BJ (cell line): ENCODE results near the gene PRKCD. TPM values are rescaled to one million over a fixed set of nuclear protein-coding genes. Genes with fewer than 3 reads are reported as not detected.

Experiments used
- CTCF ChIA-PET: fragments of 350-600 bp; formaldehyde crosslinking; extraction: SDS; loops from one replicate; lab custom pipeline; 2021; ENCODE audit warnings: antibody characterized with exemption, inconsistent platforms; lab: Yijun Ruan, JAX
- POLR2A ChIA-PET: fragments of 300-600 bp; sonication (Branson Sonifier 250); formaldehyde crosslinking; extraction: SDS; loops from one replicate; lab custom pipeline; 2021; ENCODE audit warnings: antibody characterized with exemption; lab: Charles Lee
- DNase-seq: peaks from one replicate; pipeline ENCODE4 v3.0.0-alpha.2; 2011; ENCODE audit warnings: low read depth
- H3K27me3 ChIP-seq: 2 replicates; pipeline ENCODE4 v1.6.0; 2011; ENCODE audit warnings: low read length; ENCODE audit not compliant: control insufficient read depth, insufficient read depth
- H3K36me3 ChIP-seq: 2 replicates; pipeline ENCODE4 v1.5.1; 2011; ENCODE audit warnings: low read length; ENCODE audit not compliant: control insufficient read depth, insufficient read depth
- H3K4me3 ChIP-seq: 2 replicates; pipeline ENCODE4 v1.5.1; 2011; ENCODE audit warnings: low read depth, mild to moderate bottlenecking, control low read depth, low read length
- CTCF ChIP-seq: IDR thresholded peaks from 2 replicates; pipeline ENCODE4 v1.5.1; 2011; ENCODE audit warnings: low read depth, mild to moderate bottlenecking, control low read depth, inconsistent platforms, low read length, moderate library complexity; ENCODE audit not compliant: insufficient read depth
- polyA plus RNA-seq: library from polyadenylated mRNA; depleted of rRNA; stranded (reverse); fragments of >200 nt; gene quantifications from 2 replicates; pipeline ENCODE4 v1.2.3, GENCODE V29; 2011

PRKCD gene
- polyA plus RNA-seq, 1 experiment: 33.5 TPM

GRCh38 chr3:53114412-53115074 is 46.5 kb upstream of the PRKCD start:
- peaks cover 12% of the 10 kb centered on the region for H3K36me3 ChIP-seq
- no peak for DNase-seq
- ChIA-PET POLR2A (no interaction called here), CTCF (interaction anchor here (0.6 to 5.5 kb wide), 26 partner anchors 8 to 371 kb away, joined by 3 to 89 read pairs (median 4); partner anchors contain the start of genes PRKCD and RFT1)
- no peak overlapping the region for H3K4me3 ChIP-seq
- no peaks in the 10 kb centered on the region for H3K27me3 ChIP-seq
- no peak for TF ChIP-seq CTCF

GRCh38 chr3:53116956-53117355 is 44.1 kb upstream of the PRKCD start:
- ChIA-PET CTCF (interaction anchor here (0.8 to 5.5 kb wide), 4 partner anchors 18 to 78 kb away, joined by 3 to 89 read pairs (median 4); no protein-coding TSS in a partner anchor), POLR2A (no interaction called here)
- Histone ChIP-seq H3K4me3 (no peak overlapping the region), H3K27me3 (no peaks in the 10 kb centered on the region), H3K36me3 (peaks cover 22% of the 10 kb centered on the region)
- TF ChIP-seq CTCF: no peak
- DNase-seq: no peak

GRCh38 chr3:53120336-53120735 is 40.7 kb upstream of the PRKCD start:
- H3K27me3 ChIP-seq: no peaks in the 10 kb centered on the region
- ChIA-PET CTCF (interaction anchor here (0.8 to 1.3 kb wide), 3 partner anchors 11 to 76 kb away, joined by 3 to 4 read pairs (median 4); no protein-coding TSS in a partner anchor), POLR2A (no interaction called here)
- peaks cover 39% of the 10 kb centered on the region for H3K36me3 ChIP-seq
- TF ChIP-seq CTCF: no peak
- no peak overlapping the region for H3K4me3 ChIP-seq
- DNase-seq: no peak

- Histone ChIP-seq H3K27me3 (no peaks in the 10 kb centered on the region), H3K4me3 (no peak overlapping the region), H3K36me3 (peaks cover 41% of the 10 kb centered on the region)
- no peak for TF ChIP-seq CTCF
- no peak for DNase-seq
- ChIA-PET CTCF (interaction anchor here (0.5 to 2.0 kb wide), 9 partner anchors 8 to 73 kb away, joined by 3 to 14 read pairs (median 4); no protein-coding TSS in a partner anchor), POLR2A (no interaction called here)
Observed at GRCh38 chr3:53122255-53122932, 38.6 kb upstream of the PRKCD start.

- Histone ChIP-seq H3K36me3 (peaks cover 40% of the 10 kb centered on the region), H3K4me3 (no peak overlapping the region), H3K27me3 (no peaks in the 10 kb centered on the region)
- ChIA-PET POLR2A (no interaction called here), CTCF (interaction anchor here (0.5 to 2.0 kb wide), 9 partner anchors 8 to 73 kb away, joined by 3 to 14 read pairs (median 4); no protein-coding TSS in a partner anchor)
- no peak for TF ChIP-seq CTCF
- DNase-seq: no peak
Observed at GRCh38 chr3:53122933-53123305, 38.1 kb upstream of the PRKCD start.
